GM12865 (cell line): ENCODE data around the gene C9orf153.

ENCODE experiments used
- DNase-seq: peaks from one replicate; pipeline ENCODE4 v3.0.0; 2010; ENCODE audit warnings: low read depth
- H3K4me3 ChIP-seq: 2 replicates; pipeline ENCODE4 v1.5.1; 2011; ENCODE audit warnings: mild to moderate bottlenecking, low read depth, low read length, control low read depth
- TF ChIP-seq, protein P1 (sequence below): IDR thresholded peaks from 2 replicates; pipeline ENCODE4 v1.5.1; 2011; ENCODE audit warnings: low read length, control low read depth, low read depth, inconsistent platforms; ENCODE audit not compliant: insufficient read depth; ENCODE audit errors: missing control alignments

C9orf153 gene

DNA sequence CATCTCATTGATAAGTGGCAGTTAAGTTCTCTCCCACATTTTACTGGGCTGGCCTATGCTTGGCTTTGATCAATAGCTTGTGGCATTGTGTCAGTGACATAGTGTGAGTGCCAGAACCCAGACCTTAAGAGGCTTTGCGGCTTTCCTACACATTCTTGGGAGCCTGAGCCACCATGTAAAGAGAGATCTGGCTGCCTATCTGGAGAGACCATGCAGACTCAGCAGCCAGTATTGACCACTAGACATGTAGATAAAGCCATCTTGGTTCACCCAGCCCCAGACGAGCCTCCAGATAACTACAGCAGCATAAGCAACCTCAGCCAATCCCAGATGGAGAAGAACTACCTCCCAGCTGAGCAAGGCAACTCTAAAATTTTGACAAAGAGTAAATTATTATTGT, 28.6 kb downstream of the C9orf153 start:
- no peak for DNase-seq
- TF ChIP-seq, protein P1, sequence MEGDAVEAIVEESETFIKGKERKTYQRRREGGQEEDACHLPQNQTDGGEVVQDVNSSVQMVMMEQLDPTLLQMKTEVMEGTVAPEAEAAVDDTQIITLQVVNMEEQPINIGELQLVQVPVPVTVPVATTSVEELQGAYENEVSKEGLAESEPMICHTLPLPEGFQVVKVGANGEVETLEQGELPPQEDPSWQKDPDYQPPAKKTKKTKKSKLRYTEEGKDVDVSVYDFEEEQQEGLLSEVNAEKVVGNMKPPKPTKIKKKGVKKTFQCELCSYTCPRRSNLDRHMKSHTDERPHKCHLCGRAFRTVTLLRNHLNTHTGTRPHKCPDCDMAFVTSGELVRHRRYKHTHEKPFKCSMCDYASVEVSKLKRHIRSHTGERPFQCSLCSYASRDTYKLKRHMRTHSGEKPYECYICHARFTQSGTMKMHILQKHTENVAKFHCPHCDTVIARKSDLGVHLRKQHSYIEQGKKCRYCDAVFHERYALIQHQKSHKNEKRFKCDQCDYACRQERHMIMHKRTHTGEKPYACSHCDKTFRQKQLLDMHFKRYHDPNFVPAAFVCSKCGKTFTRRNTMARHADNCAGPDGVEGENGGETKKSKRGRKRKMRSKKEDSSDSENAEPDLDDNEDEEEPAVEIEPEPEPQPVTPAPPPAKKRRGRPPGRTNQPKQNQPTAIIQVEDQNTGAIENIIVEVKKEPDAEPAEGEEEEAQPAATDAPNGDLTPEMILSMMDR: no peak

DNA sequence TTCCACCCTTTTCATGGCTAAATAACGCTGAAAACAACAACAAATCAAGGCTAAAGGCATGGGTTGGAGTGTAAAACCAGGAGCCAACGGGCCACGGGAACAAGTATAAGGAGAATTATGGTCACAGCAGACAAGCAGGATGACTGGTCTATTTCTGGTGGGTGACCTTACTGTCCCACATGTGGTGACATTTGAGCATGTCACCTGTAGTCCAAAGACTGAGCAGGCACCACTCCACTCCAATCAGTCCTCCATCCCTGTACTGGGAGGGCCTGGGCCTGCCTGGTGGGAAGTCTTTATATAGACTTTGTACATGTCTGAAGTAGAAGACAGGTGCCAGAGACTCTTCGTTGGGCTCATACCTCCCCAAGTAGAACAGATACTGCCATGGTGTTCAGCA, 36.8 kb downstream of the C9orf153 start:
- TF ChIP-seq, protein P1: no peak
- DNase-seq: no peak
- H3K4me3 ChIP-seq: no peak overlapping the region

More for the DNA sequence above, 28.6 kb downstream of the C9orf153 start:
- no peak overlapping the region for H3K4me3 ChIP-seq

DNA sequence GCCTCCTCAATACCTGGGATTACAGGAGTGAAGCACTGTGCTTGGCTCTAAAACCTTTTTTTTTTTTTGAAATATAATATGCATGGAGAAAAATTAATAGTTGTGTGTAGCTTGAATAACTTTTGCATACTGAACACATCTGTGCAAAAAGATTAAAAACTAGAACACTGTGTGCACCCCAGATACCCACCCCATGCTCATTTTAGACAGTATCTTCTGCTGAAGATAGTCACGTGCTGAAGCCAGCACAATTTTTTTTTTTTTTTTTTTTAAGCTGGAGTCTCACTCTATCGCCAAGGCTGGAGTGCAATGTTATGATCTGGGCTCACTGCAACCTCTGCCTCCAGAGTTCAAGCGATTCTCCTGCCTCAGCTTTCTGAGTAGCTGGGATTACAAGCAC, 39.9 kb downstream of the C9orf153 start:
- TF ChIP-seq, protein P1: no peak
- no peak overlapping the region for H3K4me3 ChIP-seq
- DNase-seq: no peak

DNA sequence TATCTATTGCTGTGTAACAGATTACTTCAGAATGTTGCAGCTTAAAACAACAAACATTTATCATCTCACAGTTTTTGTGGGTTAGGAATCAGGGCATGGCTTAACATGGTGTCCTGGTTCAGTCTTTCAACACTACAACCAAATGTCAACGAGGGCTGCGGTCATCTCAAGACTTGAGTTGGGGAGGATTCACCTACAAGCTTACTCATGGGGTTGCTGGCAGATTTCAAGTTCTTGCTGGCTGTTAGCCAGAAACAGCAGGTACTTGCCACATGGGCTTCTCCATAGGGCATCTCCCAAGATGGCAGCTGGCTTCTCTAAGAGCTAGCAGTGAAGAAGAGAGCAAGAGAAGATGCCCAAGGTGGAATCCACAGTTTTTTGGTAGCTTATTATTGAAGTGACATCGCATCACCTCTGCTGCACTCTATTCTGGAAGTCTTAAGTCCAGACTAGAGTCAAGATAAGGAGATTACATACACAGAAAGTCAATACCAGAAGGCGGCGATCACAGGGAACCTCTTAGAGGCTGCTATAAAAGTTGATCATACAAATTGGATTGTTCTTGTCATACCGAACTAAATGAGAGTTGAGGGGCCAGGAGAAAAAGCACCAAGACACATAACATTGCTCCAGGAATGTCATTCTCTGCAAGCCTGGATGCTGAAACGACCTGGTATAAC, 42.2 kb downstream of the C9orf153 start:
- TF ChIP-seq, protein P1: no peak
- DNase-seq: no peak

DNA sequence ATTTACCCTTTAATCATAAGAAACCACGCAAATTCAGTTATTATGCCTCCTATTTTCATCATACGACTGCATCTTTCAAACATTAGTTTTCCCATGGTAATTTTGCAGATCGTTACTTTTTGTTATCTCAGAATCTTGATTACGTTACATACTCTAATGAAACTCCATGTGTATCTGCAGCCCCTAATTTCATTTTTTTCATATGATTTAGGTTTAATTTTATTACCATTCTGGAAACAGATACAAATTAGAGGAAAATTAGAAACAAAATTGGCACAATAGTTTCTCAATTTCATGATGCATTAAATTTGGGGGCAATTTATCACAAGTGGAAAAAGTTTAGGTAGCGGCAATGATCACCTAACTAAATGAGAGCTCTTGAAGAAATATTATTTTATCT, 52.3 kb downstream of the C9orf153 start:
- H3K4me3 ChIP-seq: no peak overlapping the region
- DNase-seq: no peak
- TF ChIP-seq, protein P1: no peak

More for the DNA sequence above, 42.2 kb downstream of the C9orf153 start:
- H3K4me3 ChIP-seq: no peak overlapping the region

DNA sequence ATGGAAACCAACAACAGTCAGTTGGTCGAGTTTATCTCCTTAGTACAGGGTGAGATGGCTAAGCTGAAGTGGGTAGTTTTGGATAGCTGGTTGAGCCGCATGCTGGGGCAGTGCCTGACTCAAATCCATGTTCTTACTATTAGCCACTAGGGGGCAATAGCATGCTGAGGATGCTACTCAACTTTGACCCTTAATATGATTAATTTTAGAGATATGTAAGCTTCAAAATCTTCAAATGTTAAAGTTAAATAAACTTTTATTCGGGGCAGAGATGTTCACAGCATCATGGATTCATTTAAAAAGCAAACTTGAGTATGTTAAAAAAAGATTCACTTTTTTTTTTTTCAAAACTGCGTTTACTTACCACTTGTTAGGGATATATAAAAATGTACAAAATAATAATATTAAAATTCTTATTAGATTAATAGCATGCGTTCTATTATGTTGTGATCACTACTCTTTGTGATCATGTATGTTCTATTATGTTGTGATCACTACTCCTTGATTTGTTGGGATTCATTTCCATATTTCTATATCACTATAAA, 57.0 kb downstream of the C9orf153 start:
- TF ChIP-seq, protein P1: peak; percentile 74
- peak; percentile 73 for DNase-seq
- no peak overlapping the region for H3K4me3 ChIP-seq
